ENCODE results near the gene DOP1A.

DOP1A gene

DNA sequence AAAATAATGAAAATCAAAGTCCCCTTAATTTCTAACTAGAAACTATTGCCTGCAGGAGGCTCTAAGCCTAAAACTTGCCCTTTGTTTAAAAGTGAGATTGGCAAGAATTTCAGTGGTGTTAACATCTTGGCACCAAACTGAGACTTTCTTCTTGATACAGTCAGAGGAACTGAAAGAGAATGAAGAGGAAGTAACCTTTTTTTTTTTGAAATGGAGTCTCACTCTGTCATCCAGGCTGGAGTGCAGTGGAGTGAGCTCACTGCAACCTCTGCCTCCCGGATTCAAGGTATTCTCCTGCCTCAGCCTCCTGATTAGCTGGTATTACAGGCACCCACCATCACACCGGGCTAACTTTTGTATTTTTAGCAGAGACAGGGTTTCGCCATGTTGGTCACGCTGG is 3.6 kb downstream of the DOP1A start:
- no peak for DNase-seq (ENCODE audit: extremely low read depth in 1 of 2, low read depth in 1 of 2)

- DNase-seq (ENCODE audit: extremely low read depth in 1 of 2, low read depth in 1 of 2) = no peak
These were observed 4.2 kb downstream of the DOP1A start for GRCh38 chr6:83071707-83072106.

- DNase-seq (ENCODE audit: extremely low read depth in 1 of 2, low read depth in 1 of 2) = no peak
These were observed 5.3 kb downstream of the DOP1A start for GRCh38 chr6:83072726-83073125.

- DNase-seq (ENCODE audit: extremely low read depth in 1 of 2, low read depth in 1 of 2) = no peak
These were observed 6.1 kb downstream of the DOP1A start for GRCh38 chr6:83073615-83074014.

DNA sequence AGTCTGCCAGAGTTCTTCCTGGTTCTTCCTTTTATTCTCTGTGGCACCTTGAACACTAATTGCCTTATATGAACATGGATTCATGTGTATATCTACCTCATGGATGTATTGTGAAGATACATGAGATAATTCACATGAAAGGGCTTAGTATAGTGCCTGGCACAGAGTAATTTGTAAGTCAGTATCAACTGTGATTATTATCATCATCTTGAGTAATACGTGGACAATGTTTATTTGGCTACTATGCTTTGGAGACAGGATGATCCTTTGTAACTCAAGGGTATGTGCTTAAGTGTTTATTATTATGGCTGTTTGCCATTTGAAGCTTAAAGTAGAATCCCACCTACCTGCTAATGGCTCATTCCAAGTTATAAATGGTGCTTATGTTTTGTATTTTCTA is 16.0 kb downstream of the DOP1A start:
- DNase-seq (ENCODE audit: extremely low read depth in 1 of 2, low read depth in 1 of 2) = no peak

- no peak for DNase-seq (ENCODE audit: extremely low read depth in 1 of 2, low read depth in 1 of 2)
These were observed 19.3 kb downstream of the DOP1A start for GRCh38 chr6:83086751-83087150.

- no peak for DNase-seq (ENCODE audit: extremely low read depth in 1 of 2, low read depth in 1 of 2)
These were observed 25.4 kb downstream of the DOP1A start for GRCh38 chr6:83092756-83093399.

GRCh38 chr6:83096791-83097190 is 29.3 kb downstream of the DOP1A start:
- DNase-seq (ENCODE audit: extremely low read depth in 1 of 2, low read depth in 1 of 2) = no peak

DNA sequence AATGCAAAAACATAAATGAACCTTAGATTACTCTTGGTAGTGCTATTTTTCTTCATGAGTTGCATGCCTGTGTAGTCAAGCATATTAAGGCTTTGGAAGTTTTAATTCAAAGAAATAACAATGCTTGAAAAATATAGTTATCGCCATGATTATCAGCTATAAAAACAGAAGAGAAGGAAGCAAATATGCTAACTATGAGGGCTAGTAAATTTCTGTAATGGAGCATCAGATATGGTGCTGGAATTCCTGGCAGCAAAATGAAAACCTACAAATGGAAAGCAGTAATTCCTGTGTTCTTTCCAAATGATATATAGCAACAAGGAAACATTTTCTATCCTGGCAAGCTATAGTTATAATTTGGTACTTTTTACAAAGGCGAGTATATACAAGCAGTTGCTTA is 29.7 kb downstream of the DOP1A start:
- DNase-seq (ENCODE audit: extremely low read depth in 1 of 2, low read depth in 1 of 2) = no peak

DNA sequence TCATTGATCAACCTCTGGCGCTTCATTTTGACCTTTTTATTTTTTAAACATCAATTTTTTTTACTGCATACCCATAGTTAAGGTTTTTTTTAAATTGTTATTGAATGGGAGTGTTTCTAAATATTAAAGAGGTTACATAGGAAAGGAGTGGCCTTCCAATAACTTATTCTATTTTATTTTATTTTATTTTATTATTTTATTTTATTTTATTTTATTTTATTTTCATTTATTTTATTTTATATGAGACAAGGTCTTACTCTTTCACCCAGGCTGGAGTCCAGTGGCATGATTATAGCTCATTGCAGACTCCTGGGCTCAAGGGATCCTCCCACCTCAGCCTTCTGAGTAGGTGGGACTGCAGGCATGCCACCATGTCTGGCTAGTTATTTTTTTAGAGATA is 30.2 kb downstream of the DOP1A start:
- DNase-seq (ENCODE audit: extremely low read depth in 1 of 2, low read depth in 1 of 2) = no peak

- no peak for DNase-seq (ENCODE audit: extremely low read depth in 1 of 2, low read depth in 1 of 2)
These were observed 31.1 kb downstream of the DOP1A start for GRCh38 chr6:83098589-83098988.

DNA sequence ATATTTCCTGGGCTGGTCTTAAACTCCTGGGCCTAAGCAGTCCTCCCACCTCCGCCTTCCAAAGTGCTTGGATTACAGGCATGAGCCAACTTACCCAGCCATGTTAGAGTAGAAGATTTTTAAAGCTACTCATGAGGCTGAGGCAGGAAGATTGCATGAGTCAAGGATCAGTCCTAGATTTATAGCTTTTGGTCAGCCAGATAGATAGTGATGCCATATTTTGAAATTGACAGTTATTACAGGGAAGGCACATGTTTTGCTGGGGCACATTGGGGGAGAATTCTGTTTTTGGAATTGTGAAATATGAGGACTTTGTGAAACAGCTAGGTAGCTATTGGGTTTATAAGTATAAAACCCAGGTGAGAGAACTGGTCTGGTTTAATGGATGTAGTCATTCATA is 40.9 kb downstream of the DOP1A start:
- no peak for DNase-seq (ENCODE audit: extremely low read depth in 1 of 2, low read depth in 1 of 2)

GRCh38 chr6:83113258-83113657 is 45.8 kb downstream of the DOP1A start:
- no peak for DNase-seq (ENCODE audit: extremely low read depth in 1 of 2, low read depth in 1 of 2)

DNA sequence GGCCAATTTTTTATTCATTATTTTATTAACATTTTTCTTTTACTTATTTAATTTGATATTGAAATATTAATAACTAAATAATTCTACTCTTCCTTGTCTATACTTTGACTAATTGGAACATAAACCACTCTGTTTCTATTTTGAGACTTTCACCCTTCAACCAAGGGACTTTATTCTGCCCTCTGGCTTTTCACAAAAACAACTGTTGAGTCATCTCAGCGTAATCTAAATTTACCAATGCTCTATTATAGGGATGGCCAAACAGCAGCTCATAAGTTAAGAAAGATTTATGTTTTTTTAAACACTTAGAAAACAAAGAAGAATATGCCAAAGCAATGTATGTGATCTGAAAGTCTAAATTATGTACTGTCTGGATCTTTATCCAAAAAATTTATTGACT is 46.7 kb downstream of the DOP1A start:
- DNase-seq (ENCODE audit: extremely low read depth in 1 of 2, low read depth in 1 of 2) = no peak

- no peak for DNase-seq (ENCODE audit: extremely low read depth in 1 of 2, low read depth in 1 of 2)
These were observed 50.3 kb downstream of the DOP1A start for GRCh38 chr6:83117802-83118201.

DNA sequence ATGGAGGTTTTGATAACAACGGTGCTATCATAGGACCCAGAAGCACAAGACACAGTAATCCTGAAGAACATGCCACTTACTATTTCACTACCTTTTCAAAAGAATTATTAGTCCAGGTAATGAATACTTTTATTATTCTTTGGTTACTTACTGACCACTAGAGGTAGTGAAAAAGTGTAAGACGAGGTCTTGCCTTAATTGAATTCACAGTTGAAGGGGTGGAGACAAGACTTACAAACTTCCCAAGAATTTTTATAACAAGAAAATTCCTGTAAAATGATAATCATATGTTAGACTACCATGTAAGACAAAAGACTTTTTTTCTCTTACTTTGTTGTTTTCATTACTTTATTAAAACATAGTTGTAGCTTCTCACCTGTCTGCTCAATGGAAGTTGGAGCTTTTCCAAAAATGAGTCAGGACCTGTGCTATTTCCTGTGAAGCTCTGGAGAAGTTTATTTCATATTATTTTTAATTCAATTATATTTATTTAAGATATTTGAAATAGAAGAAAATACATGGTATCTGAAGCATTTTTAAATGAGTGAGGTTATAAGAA is 52.4 kb downstream of the DOP1A start:
- no peak for DNase-seq (ENCODE audit: extremely low read depth in 1 of 2, low read depth in 1 of 2)

DNA sequence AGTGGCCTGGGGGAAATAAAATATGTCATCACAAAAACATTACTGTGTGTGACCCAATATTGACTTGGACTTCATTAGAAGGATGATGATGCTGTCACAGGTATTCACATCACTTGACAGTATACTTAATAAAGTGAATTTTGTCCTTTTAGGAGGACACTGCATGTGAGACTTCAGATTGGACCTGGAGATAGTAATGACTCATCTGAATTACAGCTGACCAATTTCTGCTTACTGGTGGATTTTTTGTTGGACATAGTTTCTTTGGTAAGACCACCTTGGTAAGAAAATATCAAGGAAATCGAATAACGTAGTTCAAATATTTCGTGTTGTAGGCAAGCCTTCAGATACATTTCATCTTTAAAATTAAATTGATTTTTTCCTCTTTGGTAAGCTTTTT is 57.1 kb downstream of the DOP1A start:
- DNase-seq (ENCODE audit: extremely low read depth in 1 of 2, low read depth in 1 of 2) = no peak

- no peak for DNase-seq (ENCODE audit: extremely low read depth in 1 of 2, low read depth in 1 of 2)
These were observed 58.0 kb downstream of the DOP1A start for GRCh38 chr6:83125425-83125824.

GRCh38 chr6:83126223-83126622 is 58.8 kb downstream of the DOP1A start:
- no peak for DNase-seq (ENCODE audit: extremely low read depth in 1 of 2, low read depth in 1 of 2)

- DNase-seq (ENCODE audit: extremely low read depth in 1 of 2, low read depth in 1 of 2) = no peak
These were observed 59.3 kb downstream of the DOP1A start for GRCh38 chr6:83126807-83127206.

- DNase-seq (ENCODE audit: extremely low read depth in 1 of 2, low read depth in 1 of 2) = no peak
These were observed 59.8 kb downstream of the DOP1A start for GRCh38 chr6:83127258-83127657.

DNA sequence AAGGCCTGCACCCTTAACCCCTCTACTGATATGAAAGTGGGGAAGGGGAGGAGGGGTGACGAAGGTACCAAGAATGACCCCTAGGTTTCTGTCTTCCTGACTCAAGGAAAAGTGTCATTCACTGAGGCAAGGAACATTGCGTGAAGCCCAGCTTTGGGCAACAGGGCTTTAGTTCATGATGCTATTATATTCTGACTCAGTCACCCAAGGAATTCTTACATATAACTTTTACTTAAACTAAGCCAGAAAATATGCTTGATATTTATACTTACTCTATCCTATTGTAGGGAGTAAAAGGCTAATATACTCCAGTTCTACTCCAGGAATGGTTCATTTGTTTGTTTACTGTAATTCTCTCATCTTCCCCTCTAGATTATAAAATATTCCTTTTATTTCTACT is 60.5 kb downstream of the DOP1A start:
- DNase-seq (ENCODE audit: extremely low read depth in 1 of 2, low read depth in 1 of 2) = no peak

DNA sequence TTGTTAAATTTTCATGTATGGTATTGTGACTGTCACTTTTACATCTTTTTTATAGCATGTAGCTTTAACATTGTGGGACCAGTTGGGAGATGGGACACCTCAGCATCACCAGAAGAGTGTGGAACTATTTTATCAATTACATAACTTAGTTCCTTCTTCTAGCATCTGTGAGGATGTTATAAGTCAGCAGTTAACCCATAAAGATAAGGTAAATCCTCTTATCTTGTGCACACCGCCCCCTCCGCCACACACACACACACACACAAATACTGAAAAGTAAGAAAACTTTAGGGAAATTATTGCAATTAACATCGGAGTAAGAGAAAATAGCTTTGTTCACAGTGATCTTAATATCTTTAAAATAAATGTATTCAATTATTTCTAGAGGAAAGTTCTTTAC is 64.7 kb downstream of the DOP1A start:
- DNase-seq (ENCODE audit: extremely low read depth in 1 of 2, low read depth in 1 of 2) = no peak
